GM18870 (cell line): Measurements from ENCODE around the gene HPX.

Experiments used
- ATAC-seq: cut with Tn5 transposase; IDR thresholded peaks from one replicate; pipeline ENCODE4 v1.9.1; 2021; ENCODE audit warnings: moderate library complexity; ENCODE audit not compliant: unreplicated experiment

Gene HPX

GRCh38 chr11:6440906-6441358 lies at the start of gene HPX:
HPX (minus strand) TSS chr11:6440987; CDS start chr11:6440963, 24 bp downstream.
- no peak for ATAC-seq

GRCh38 chr11:6489306-6489705 lies 48.5 kb upstream of the HPX start:
- no peak for ATAC-seq

GRCh38 chr11:6488821-6489220 lies 48.0 kb upstream of the HPX start:
- no peak for ATAC-seq

- ATAC-seq = no peak
Observed at GRCh38 chr11:6488342-6488741, 47.6 kb upstream of the HPX start.

- ATAC-seq = no peak
Observed at GRCh38 chr11:6486938-6487337, 46.2 kb upstream of the HPX start.

GRCh38 chr11:6486256-6486655 lies 45.5 kb upstream of the HPX start:
- ATAC-seq = no peak

GRCh38 chr11:6485661-6486060 lies 44.9 kb upstream of the HPX start:
- ATAC-seq = no peak

- ATAC-seq = no peak
Observed at GRCh38 chr11:6483015-6483414, 42.2 kb upstream of the HPX start.

GRCh38 chr11:6482441-6482840 lies 41.7 kb upstream of the HPX start:
- no peak for ATAC-seq

- peak; percentile 4 for ATAC-seq
Observed at GRCh38 chr11:6481924-6482275, 41.1 kb upstream of the HPX start.

- peak; percentile 98 for ATAC-seq
Observed at GRCh38 chr11:6481012-6481923, 40.5 kb upstream of the HPX start, which contains the start of the genes ARFIP2 and TIMM10B. ARFIP2 (minus strand) TSS chr11:6481331; CDS start chr11:6480421, 910 bp downstream. TIMM10B (plus strand) TSS chr11:6481501; CDS start chr11:6481517, 16 bp downstream.

- no peak for ATAC-seq
Observed at GRCh38 chr11:6480299-6480914, 39.6 kb upstream of the HPX start.

- no peak for ATAC-seq
Observed at GRCh38 chr11:6476571-6476970, 35.8 kb upstream of the HPX start.

- ATAC-seq = no peak
Observed at GRCh38 chr11:6475936-6476335, 35.1 kb upstream of the HPX start.

GRCh38 chr11:6474806-6475500 lies 34.2 kb upstream of the HPX start:
- ATAC-seq = no peak

GRCh38 chr11:6474413-6474792 lies 33.6 kb upstream of the HPX start:
- ATAC-seq = no peak

GRCh38 chr11:6473451-6474412 lies 32.9 kb upstream of the HPX start, which contains the start of gene TRIM3:
TRIM3 (minus strand) TSS chr11:6473941; CDS start chr11:6465695, 8,246 bp downstream.
- ATAC-seq = no peak

- no peak for ATAC-seq
Observed at GRCh38 chr11:6472934-6473333, 32.1 kb upstream of the HPX start.

GRCh38 chr11:6469599-6469998 lies 28.8 kb upstream of the HPX start:
- ATAC-seq = no peak
